DND-41 (cell line): Measurements from ENCODE around the gene ABTB1.

Experiments used
- ATAC-seq: fragments of 200-7000 bp; cut with Tn5 transposase; 3 replicates; pipeline ENCODE4 v1.9.1; 2021; ENCODE audit warnings: low read depth; ENCODE audit not compliant: insufficient read depth
- DNase-seq: peaks from one replicate; pipeline ENCODE4 v3.0.0-alpha.2; 2020
- H2AFZ ChIP-seq: 2 replicates; pipeline ENCODE4 v1.6.0; 2012; ENCODE audit warnings: low read depth, low read length
- H3K27ac ChIP-seq: 2 replicates; pipeline ENCODE4 v1.5.1; 2012; ENCODE audit warnings: low read length, inconsistent platforms
- H3K27me3 ChIP-seq: fragments of 200-600 bp; sonication (generic); 2 replicates; pipeline ENCODE4 v1.6.0; 2012; ENCODE audit warnings: low read length, mild to moderate bottlenecking, inconsistent platforms; ENCODE audit not compliant: insufficient read depth, poor library complexity
- H3K36me3 ChIP-seq: 2 replicates; pipeline ENCODE4 v1.5.1; 2012; ENCODE audit warnings: low read length, inconsistent platforms; ENCODE audit not compliant: insufficient read depth
- H3K4me1 ChIP-seq: 2 replicates; pipeline ENCODE4 v1.5.1; 2012; ENCODE audit warnings: mild to moderate bottlenecking, low read length; ENCODE audit not compliant: insufficient read depth
- H3K4me2 ChIP-seq: 2 replicates; pipeline ENCODE4 v1.6.0; 2012; ENCODE audit warnings: mild to moderate bottlenecking, moderate library complexity, low read length, inconsistent platforms; ENCODE audit not compliant: insufficient read depth
- H3K4me3 ChIP-seq, 2 experiments: fragments of 200-600 bp in 1 of 2; shearing (Covaris generic) in 1 of 2; 2 replicates each; pipeline ENCODE4 v1.5.1; 2012 to 2016; ENCODE audit warnings: inconsistent platforms in 2 of 2, low read length in 2 of 2, mild to moderate bottlenecking in 2 of 2, low read depth in 1 of 2, moderate library complexity in 1 of 2
- H3K79me2 ChIP-seq: 2 replicates; pipeline ENCODE4 v1.6.0; 2012; ENCODE audit warnings: low read length, inconsistent platforms; ENCODE audit not compliant: insufficient read depth
- H3K9ac ChIP-seq: 2 replicates; pipeline ENCODE4 v1.6.0; 2012; ENCODE audit warnings: low read depth, mild to moderate bottlenecking, inconsistent platforms, low read length, moderate library complexity
- H3K9me3 ChIP-seq: 2 replicates; pipeline ENCODE4 v1.5.1; 2012; ENCODE audit warnings: low read length, moderate library complexity, mild to moderate bottlenecking, inconsistent platforms; ENCODE audit not compliant: insufficient read depth, severe bottlenecking
- H4K20me1 ChIP-seq: 2 replicates; pipeline ENCODE4 v1.6.0; 2012; ENCODE audit warnings: low read length; ENCODE audit not compliant: insufficient read depth
- CTCF ChIP-seq: IDR thresholded peaks from 2 replicates; pipeline ENCODE4 v1.5.1; 2012; ENCODE audit warnings: borderline replicate concordance, low read length, moderate library complexity, mild to moderate bottlenecking; ENCODE audit not compliant: poor library complexity, severe bottlenecking; ENCODE audit errors: extremely low read depth
- EZH2 ChIP-seq: IDR thresholded peaks from 3 replicates; pipeline ENCODE4 v1.6.1; 2012; ENCODE audit warnings: borderline replicate concordance, low read depth, mild to moderate bottlenecking, moderate library complexity, low read length, inconsistent platforms; ENCODE audit not compliant: severe bottlenecking

ABTB1 gene

GRCh38 chr3:127688022-127688415, 15.3 kb downstream of the ABTB1 start:
- Histone ChIP-seq H4K20me1 (no peaks in the 10 kb centered on the region), H2AFZ (no peak overlapping the region), H3K4me1 (no peaks in the 10 kb centered on the region), H3K9ac (no peak overlapping the region), H3K4me3 (no peak overlapping the region), H3K79me2 (no peaks in the 10 kb centered on the region), H3K36me3 (no peaks in the 10 kb centered on the region), H3K4me2 (no peak overlapping the region), H3K27me3 (no peaks in the 10 kb centered on the region), H3K27ac (no peak overlapping the region), H3K9me3 (no peaks in the 10 kb centered on the region)
- ATAC-seq (no peak), DNase-seq (no peak)
- TF ChIP-seq CTCF (no peak), EZH2 (no peak)

GRCh38 chr3:127688416-127689265, 15.9 kb downstream of the ABTB1 start:
- no peaks in the 10 kb centered on the region for H3K36me3 ChIP-seq
- no peaks in the 10 kb centered on the region for H3K9me3 ChIP-seq
- H3K27me3 ChIP-seq, result no peaks in the 10 kb centered on the region
- no peaks in the 10 kb centered on the region for H3K4me1 ChIP-seq
- no peak for TF ChIP-seq CTCF
- no peak for TF ChIP-seq EZH2
- H3K9ac ChIP-seq, result no peak overlapping the region
- no peaks in the 10 kb centered on the region for H3K79me2 ChIP-seq
- no peak overlapping the region for H3K4me3 ChIP-seq
- H3K4me2 ChIP-seq, result no peak overlapping the region
- no peaks in the 10 kb centered on the region for H4K20me1 ChIP-seq
- no peak overlapping the region for H2AFZ ChIP-seq
- H3K27ac ChIP-seq, result no peak overlapping the region
- DNase-seq (no peak), ATAC-seq (no peak)

- no peak overlapping the region for H3K9ac ChIP-seq
- no peak overlapping the region for H2AFZ ChIP-seq
- H3K36me3 ChIP-seq, result no peaks in the 10 kb centered on the region
- ATAC-seq, result no peak
- TF ChIP-seq EZH2 (no peak), CTCF (no peak)
- no peak overlapping the region for H3K4me2 ChIP-seq
- H3K27ac ChIP-seq, result no peak overlapping the region
- no peaks in the 10 kb centered on the region for H3K27me3 ChIP-seq
- no peaks in the 10 kb centered on the region for H3K79me2 ChIP-seq
- DNase-seq, result no peak
- no peak overlapping the region for H3K4me3 ChIP-seq
- no peaks in the 10 kb centered on the region for H3K9me3 ChIP-seq
- no peaks in the 10 kb centered on the region for H4K20me1 ChIP-seq
- H3K4me1 ChIP-seq, result no peaks in the 10 kb centered on the region
Observed at GRCh38 chr3:127689266-127689860, 16.6 kb downstream of the ABTB1 start.
